Ramos (cell line): ENCODE data around the gene CHI3L2.

Experiments used
- in situ Hi-C: fragments of 300-500 bp; cut with MboI; formaldehyde crosslinking; loops from one replicate; pipeline ENCODE4 v1.14.3; 2022; ENCODE audit warnings: low sequenced_read_pairs; ENCODE audit not compliant: unreplicated experiment

CHI3L2 gene, protein sequence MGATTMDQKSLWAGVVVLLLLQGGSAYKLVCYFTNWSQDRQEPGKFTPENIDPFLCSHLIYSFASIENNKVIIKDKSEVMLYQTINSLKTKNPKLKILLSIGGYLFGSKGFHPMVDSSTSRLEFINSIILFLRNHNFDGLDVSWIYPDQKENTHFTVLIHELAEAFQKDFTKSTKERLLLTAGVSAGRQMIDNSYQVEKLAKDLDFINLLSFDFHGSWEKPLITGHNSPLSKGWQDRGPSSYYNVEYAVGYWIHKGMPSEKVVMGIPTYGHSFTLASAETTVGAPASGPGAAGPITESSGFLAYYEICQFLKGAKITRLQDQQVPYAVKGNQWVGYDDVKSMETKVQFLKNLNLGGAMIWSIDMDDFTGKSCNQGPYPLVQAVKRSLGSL

GRCh38 chr1:111227434-111227833, at the start of gene CHI3L2:
TSS of gene CHI3L2 (plus strand) at chr1:111227713. CDS start at chr1:111227730, 17 bp downstream.
- in situ Hi-C loops = loop anchor here (10.0 kb wide), 3 partner anchors 193 to 527 kb away; partner anchors contain the start of genes ATP5PB, DDX20 and WDR77

- in situ Hi-C loops = no loop called here
Observed at GRCh38 chr1:111179968-111180533, 47.5 kb upstream of the CHI3L2 start.

GRCh38 chr1:111182052-111182451, 45.5 kb upstream of the CHI3L2 start:
- in situ Hi-C loops = no loop called here

DNA sequence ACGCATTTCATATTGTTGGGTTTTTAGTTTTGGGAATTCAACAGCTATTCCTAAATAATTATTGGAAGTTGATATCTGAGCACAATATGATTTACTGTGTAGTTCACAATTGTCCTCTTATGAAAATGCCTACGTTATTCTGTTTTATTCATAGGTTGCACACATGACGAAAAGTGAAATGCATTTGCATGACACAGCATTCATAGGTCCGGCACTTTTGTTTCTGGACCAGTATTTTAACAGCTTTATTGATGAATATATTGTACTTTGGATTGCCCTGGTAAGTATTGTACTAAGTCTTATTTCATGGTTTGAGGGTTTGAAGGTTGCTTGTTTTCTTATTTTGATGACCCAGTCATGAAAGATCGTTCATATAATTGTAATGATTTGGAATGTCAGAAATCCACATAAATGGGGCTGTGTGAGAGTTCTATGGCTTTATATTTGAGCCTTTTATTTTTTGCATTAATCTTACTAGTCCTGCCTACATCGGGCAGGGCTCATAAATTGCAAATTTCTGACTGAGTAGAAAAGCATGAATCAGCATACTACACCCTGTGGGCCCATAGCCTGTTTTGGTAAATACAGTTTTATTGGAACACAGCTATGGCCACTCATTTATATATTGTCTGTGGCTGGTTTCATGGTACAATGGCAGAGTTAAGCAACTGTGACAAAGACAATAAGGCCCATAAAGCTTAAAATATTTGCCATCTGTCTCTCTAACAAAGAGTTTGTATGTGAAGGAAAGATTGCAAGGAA, 44.0 kb upstream of the CHI3L2 start:
- in situ Hi-C loops = no loop called here

GRCh38 chr1:111184663-111185062, 42.9 kb upstream of the CHI3L2 start:
- in situ Hi-C loops = no loop called here

DNA sequence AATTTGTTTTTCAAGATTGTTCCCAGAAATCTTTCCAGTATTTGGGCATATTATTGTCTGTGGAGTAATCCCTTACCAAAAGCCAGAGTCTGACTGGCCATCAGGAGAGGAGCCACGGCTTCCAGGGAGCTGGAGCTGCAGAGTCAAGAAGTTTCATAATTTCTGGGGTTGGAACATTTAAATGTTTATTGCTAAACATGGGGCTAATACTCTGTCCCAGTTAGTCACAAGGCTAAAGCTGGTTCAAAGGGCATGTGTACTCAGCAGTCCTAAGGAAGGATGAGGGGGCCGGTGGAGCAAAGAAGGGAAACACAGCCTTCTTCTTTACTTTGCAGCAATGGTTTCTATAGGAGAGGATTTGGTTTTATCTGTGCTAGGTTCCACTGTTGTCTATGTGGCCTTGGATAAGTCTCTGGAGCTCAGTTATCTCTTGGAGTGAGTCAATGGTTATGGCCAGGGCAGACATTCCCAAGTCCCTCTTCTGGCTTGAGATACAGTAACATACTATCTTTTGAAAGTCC, 36.5 kb upstream of the CHI3L2 start:
- in situ Hi-C loops = no loop called here

- in situ Hi-C loops = no loop called here
Observed at GRCh38 chr1:111191496-111191895, 36.0 kb upstream of the CHI3L2 start.

DNA sequence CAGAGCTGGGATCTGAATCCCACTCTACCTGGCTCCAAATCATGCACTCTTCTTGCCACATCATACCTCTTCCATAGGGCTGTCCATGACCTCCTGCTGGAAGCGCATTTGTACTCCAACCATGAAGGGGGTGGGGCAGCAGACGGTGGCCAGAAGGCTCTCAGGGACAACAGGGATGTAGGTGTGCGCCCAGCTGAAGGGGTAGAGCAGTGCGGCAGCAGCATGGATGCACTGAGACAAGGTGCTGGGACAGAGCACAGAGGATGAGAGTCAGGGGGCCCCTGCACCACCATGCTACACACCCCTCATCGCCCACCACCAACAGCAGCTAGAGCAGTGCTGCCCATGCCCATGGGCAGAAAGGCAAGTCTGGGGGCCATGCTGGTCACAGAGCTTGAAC, 35.4 kb upstream of the CHI3L2 start:
- in situ Hi-C loops = no loop called here

DNA sequence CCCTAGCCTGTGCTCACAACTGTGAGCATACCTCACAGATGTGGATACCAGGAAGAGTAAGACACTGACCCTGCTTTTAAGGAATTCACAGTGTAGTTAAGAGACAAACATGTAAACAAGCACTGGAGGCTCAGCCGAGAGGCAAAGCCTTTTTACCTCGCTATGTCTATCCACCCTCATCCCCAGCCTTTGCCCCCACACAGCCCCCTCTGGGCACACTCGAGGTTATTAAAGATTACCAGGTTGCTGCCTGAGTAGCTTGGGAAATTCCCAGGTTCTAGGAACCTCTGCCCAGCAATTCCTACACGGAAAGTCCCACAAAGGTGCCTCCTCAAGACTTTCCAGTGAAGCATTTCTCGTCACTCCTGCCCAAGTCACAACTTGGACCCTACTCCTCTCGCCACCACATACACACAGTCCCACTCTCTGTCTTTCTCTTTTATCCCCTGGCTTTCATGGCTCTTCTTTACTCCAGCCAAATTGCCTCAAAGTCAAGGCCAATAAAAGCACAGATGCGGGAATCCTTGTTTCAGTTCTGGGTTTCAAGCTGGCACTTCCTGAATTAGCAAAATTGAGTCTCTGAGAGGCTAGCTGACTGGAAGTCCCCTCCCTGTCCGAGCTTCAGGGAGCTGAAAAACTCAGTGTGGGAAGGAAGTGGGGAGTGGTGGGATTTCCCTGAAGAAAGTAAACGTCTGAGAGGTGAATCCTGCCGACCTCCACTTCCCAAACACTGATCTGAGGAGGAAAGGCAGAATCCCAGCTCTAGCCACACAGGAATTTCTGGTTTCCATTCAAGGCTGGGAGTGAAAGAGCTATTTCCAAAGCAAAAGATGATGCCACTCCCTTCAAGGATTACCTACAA, 34.6 kb upstream of the CHI3L2 start:
- in situ Hi-C loops = no loop called here

GRCh38 chr1:111193712-111194480, 33.6 kb upstream of the CHI3L2 start:
- in situ Hi-C loops = no loop called here

GRCh38 chr1:111195002-111195684, 32.4 kb upstream of the CHI3L2 start:
- in situ Hi-C loops = no loop called here

DNA sequence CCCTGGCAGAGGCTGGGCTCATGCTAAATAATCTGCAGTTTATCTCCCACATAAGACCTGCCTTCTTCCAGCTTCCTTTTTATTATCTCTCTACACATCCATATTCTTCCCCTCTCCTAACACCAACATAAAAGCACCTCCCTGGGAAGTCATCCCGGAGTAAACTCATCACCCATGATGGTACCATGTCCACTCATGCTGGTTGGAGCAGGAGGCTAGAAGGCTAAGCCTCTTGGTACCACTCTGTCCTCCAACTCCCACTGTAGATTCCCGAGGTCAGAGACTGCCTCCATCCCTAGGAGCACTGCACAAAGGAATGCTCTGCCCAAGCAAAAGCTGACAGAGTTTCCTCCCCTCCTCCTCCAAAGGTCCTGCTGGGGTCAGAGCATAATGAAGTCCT, 31.3 kb upstream of the CHI3L2 start:
- in situ Hi-C loops = no loop called here

DNA sequence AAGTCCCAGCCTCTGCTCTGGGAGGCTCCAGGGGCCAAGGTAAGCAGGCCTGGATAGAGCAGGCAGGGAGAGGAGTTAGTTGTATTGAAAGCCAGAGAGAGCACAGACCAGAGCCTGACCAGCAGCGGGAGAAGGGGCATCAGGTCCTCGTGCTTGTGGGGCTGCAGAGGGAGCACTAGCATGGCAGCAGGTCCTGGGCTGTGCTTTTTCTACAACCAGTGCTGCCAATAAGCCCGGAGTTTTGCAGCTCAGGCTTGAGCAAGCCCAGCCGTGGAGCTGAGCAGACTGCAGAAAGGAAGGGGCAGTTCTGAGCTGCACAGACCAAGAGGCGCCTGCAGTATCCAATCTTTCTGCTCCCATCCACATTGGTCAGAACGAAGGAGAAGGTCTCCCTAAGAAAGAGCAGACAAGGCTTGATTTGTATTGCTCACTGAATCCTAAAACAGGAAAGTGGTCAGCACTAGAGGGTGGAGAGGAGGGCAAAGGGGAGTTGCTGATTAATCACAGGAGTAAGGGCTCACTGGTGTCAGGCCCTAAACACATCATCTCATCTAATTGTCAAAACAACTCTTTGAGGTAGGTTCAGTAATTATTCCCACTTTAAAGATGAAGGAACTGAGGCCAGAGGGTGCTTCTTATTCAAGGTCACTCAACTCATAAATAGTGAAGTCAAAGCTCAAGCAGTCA, 29.8 kb upstream of the CHI3L2 start:
- in situ Hi-C loops = no loop called here

DNA sequence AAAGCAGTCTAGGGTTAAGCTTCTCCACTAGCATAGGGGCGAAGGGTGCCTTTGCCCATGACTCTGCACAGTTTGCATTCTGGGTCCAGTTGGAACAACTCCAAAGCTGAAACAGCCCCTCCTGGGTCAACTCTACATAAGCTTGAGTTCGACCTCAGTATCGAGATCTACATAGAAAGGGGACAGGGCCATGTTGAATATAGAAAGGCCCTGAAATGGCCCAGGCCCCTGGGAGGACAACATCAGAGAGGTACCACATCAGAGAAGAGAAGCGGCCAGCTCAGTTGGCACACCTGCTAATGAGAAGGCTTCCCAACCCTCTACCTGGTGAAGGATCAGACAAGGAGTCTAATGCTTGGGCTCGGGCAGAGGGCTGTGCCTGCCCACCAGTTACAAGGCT, 28.7 kb upstream of the CHI3L2 start:
- in situ Hi-C loops = no loop called here

GRCh38 chr1:111199329-111199728, 28.2 kb upstream of the CHI3L2 start:
- in situ Hi-C loops = no loop called here

DNA sequence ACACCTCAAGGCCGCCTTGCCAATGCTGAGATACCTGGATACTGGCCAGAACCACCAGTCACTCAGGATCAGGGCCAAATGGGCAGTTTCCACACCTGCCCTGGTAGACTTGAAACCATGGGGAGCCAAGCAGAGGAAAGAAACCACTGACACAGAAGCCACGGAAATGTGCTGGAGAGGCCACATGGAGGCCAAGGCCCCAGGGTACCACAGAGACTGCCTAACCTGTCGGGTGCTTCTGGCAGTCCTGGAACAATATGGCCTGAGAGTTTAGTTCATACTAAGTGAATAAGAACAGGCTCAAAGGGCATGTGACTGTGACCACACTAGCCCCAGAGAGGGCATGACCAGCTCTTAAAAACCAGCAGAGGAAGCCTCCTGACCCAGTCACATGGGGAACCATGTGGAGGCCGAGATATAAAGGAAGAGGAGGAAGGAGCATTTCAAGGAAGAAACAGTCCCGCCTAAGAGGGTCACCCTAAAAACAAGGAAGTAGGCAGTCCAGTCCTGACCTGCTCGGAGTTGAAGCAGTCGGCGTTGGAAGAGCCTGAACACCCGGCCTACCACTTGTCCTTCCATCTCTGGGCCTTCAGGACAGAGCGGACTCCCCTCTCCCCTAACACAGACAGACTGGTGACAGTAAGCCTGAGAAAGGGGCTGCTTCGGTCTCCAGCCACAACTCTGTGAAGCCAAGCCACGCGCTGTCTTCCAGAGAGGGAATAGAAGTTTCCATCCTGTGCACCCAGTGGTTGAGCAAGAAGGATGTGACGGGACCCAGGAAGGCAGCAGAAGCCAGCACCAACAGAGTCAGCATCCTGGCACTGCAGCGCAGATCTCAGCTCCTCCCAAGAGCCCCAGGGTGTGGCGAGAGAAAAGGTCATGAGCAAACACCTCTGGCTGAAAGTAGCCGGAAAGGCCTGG, 27.4 kb upstream of the CHI3L2 start, which contains the start of gene DENND2D:
DENND2D (minus strand) TSS at position 766 of the 921 bp plus-strand sequence; CDS start at position 579, 187 bp downstream.
- in situ Hi-C loops = loop anchor here (25.0 kb wide), 1 partner anchor 412 kb away; the partner anchor contains the start of gene RAP1A

GRCh38 chr1:111200802-111201161, 26.7 kb upstream of the CHI3L2 start:
- in situ Hi-C loops = loop anchor here (25.0 kb wide), 1 partner anchor 412 kb away; the partner anchor contains the start of gene RAP1A
